Activated CD4-positive, alpha-beta T cell treated with anti-CD3 and anti-CD28 coated beads for 24 hours (primary cell): ENCODE measurements around the gene TMEM243.
A peak's percentile ranks its signal among the peaks of the same experiment; 100 is the strongest.
"Not testable (repeated sequence)": the region's sequence is repeated elsewhere in the genome, so short reads cannot be mapped to it uniquely, and the experiment has no call there.

Source experiments
- DNase-seq, 2 donors: peaks; one replicate each; pipeline ENCODE4 v3.0.0-alpha.2; 2020; ENCODE audit warnings: low read depth in 2 of 2

TMEM243 gene

GRCh38 chr7:87219545-87220025 lies at the start of gene TMEM243:
TMEM243 (minus strand) TSS chr7:87219732; CDS start chr7:87219503, 229 bp downstream.
- DNase-seq: peak; percentile 60 to 71

- DNase-seq: no peak
Observed at GRCh38 chr7:87267239-87267900, 47.8 kb upstream of the TMEM243 start.

GRCh38 chr7:87263537-87263936 lies 44.0 kb upstream of the TMEM243 start:
- no peak for DNase-seq

GRCh38 chr7:87253589-87254087 lies 34.1 kb upstream of the TMEM243 start:
- DNase-seq: no peak

- not testable (repeated sequence) for DNase-seq
Observed at GRCh38 chr7:87245671-87246070, 26.1 kb upstream of the TMEM243 start.

- DNase-seq: not testable (repeated sequence)
Observed at GRCh38 chr7:87238464-87239051, 19.0 kb upstream of the TMEM243 start.

- no peak for DNase-seq
Observed at GRCh38 chr7:87234949-87235348, 15.4 kb upstream of the TMEM243 start.

- DNase-seq: no peak
Observed at GRCh38 chr7:87231711-87232110, 12.2 kb upstream of the TMEM243 start.

- DNase-seq: no peak
Observed at GRCh38 chr7:87231258-87231657, 11.7 kb upstream of the TMEM243 start.

GRCh38 chr7:87226495-87226894 lies 7.0 kb upstream of the TMEM243 start:
- no peak for DNase-seq

GRCh38 chr7:87225696-87226095 lies 6.2 kb upstream of the TMEM243 start:
- no peak for DNase-seq

GRCh38 chr7:87223666-87224065 lies 4.1 kb upstream of the TMEM243 start:
- no peak for DNase-seq

- DNase-seq: no peak
Observed at GRCh38 chr7:87220734-87221215, 1.2 kb upstream of the TMEM243 start.

GRCh38 chr7:87220026-87220733 lies 648 bp upstream of the TMEM243 start:
- peak; percentile 69 to 72 for DNase-seq

- DNase-seq: peak in 1 of 2 donors; percentile 9
Observed at GRCh38 chr7:87218796-87219544, 562 bp downstream of the TMEM243 start.

- DNase-seq: no peak
Observed at GRCh38 chr7:87217983-87218653, 1.4 kb downstream of the TMEM243 start.

- DNase-seq: no peak
Observed at GRCh38 chr7:87216701-87217508, 2.6 kb downstream of the TMEM243 start.

- no peak for DNase-seq
Observed at GRCh38 chr7:87215046-87215445, 4.5 kb downstream of the TMEM243 start.

- DNase-seq: no peak
Observed at GRCh38 chr7:87213811-87214210, 5.7 kb downstream of the TMEM243 start.

GRCh38 chr7:87213252-87213651 lies 6.3 kb downstream of the TMEM243 start:
- no peak for DNase-seq
